Testis (tissue), 2 donors: ENCODE measurements around the gene CHN2.

Experiments
- POLR2A ChIP-seq: fragments of 450-650 bp; IDR thresholded peaks from one replicate; pipeline ENCODE4 v1.6.1; 2017; ENCODE audit warnings: antibody characterized with exemption, mild to moderate bottlenecking, moderate library complexity
- TF ChIP-seq, protein P1 (sequence below), 3 experiments: fragments of 450-650 bp in 2 of 3; fragments of 200-600 bp in 1 of 3; sonication (generic) in 1 of 3; IDR thresholded peaks; one replicate each; pipeline ENCODE4 v1.5.1; 2016 to 2019; ENCODE audit warnings: antibody characterized with exemption in 3 of 3, mild to moderate bottlenecking in 2 of 3, moderate library complexity in 1 of 3

DNA sequence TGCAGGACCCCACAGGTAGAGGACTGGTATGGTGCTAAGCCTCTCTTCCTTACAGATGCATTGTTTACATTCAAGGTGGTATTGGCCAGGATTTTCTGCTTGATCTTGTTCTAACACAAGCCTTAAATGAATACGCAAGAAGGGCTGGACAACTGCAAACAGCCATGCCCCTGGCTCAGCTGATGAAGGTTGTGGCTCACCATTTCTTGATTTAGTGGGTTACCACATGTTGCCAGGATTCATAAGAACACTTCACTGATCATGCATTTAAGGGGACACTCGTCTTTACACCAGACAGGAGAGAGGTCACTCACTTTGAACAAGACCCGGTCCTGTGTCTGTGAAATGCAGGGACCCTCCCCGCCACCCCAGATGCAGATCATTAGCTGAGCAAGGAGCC lies 82.2 kb downstream of the CHN2 start:
- TF ChIP-seq, protein P1, sequence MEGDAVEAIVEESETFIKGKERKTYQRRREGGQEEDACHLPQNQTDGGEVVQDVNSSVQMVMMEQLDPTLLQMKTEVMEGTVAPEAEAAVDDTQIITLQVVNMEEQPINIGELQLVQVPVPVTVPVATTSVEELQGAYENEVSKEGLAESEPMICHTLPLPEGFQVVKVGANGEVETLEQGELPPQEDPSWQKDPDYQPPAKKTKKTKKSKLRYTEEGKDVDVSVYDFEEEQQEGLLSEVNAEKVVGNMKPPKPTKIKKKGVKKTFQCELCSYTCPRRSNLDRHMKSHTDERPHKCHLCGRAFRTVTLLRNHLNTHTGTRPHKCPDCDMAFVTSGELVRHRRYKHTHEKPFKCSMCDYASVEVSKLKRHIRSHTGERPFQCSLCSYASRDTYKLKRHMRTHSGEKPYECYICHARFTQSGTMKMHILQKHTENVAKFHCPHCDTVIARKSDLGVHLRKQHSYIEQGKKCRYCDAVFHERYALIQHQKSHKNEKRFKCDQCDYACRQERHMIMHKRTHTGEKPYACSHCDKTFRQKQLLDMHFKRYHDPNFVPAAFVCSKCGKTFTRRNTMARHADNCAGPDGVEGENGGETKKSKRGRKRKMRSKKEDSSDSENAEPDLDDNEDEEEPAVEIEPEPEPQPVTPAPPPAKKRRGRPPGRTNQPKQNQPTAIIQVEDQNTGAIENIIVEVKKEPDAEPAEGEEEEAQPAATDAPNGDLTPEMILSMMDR (IDR thresholded peaks at IDR 0.05), result no peak
- no peak for TF ChIP-seq POLR2A
